GM18519 (cell line): ENCODE results near the gene VAV2.
"Not testable (repeated sequence)": the region's sequence is repeated elsewhere in the genome, so short reads cannot be mapped to it uniquely, and the experiment has no call there.

Source experiments
- ATAC-seq: cut with Tn5 transposase; IDR thresholded peaks from one replicate; pipeline ENCODE4 v1.9.1; 2021; ENCODE audit warnings: mild to moderate bottlenecking, moderate library complexity; ENCODE audit not compliant: unreplicated experiment, low FRiP score

VAV2 gene

GRCh38 chr9:133777871-133778270 lies 214.3 kb downstream of the VAV2 start:
- no peak for ATAC-seq

- ATAC-seq: no peak
These were observed 214.9 kb downstream of the VAV2 start for GRCh38 chr9:133777068-133777791.

GRCh38 chr9:133775951-133776905 lies 215.9 kb downstream of the VAV2 start:
- no peak for ATAC-seq

- ATAC-seq: no peak
These were observed 216.8 kb downstream of the VAV2 start for GRCh38 chr9:133775291-133775690.

GRCh38 chr9:133774799-133775198 lies 217.3 kb downstream of the VAV2 start:
- no peak for ATAC-seq

- no peak for ATAC-seq
These were observed 218.1 kb downstream of the VAV2 start for GRCh38 chr9:133773889-133774655.

- ATAC-seq: no peak
These were observed 219.5 kb downstream of the VAV2 start for GRCh38 chr9:133772581-133772980.

GRCh38 chr9:133771486-133772482 lies 220.3 kb downstream of the VAV2 start:
- ATAC-seq: no peak

- no peak for ATAC-seq
These were observed 221.9 kb downstream of the VAV2 start for GRCh38 chr9:133770076-133770777.

GRCh38 chr9:133769511-133770075 lies 222.5 kb downstream of the VAV2 start:
- no peak for ATAC-seq

GRCh38 chr9:133768859-133769510 lies 223.1 kb downstream of the VAV2 start:
- ATAC-seq: no peak

GRCh38 chr9:133768371-133768858 lies 223.7 kb downstream of the VAV2 start:
- ATAC-seq: no peak

- no peak for ATAC-seq
These were observed 224.5 kb downstream of the VAV2 start for GRCh38 chr9:133767625-133768024.

GRCh38 chr9:133767008-133767407 lies 225.1 kb downstream of the VAV2 start:
- ATAC-seq: no peak

GRCh38 chr9:133766234-133766633 lies 225.9 kb downstream of the VAV2 start:
- not testable (repeated sequence) for ATAC-seq

GRCh38 chr9:133763272-133764183 lies 228.6 kb downstream of the VAV2 start:
- ATAC-seq: no peak
